HG03066 (cell line): ENCODE data around the gene SLFN5.
"Not testable (repeated sequence)": the region's sequence is repeated elsewhere in the genome, so short reads cannot be mapped to it uniquely, and the experiment has no call there.

ENCODE experiments used
- ATAC-seq: cut with Tn5 transposase; IDR thresholded peaks from one replicate; pipeline ENCODE4 v1.9.1; 2021; ENCODE audit warnings: low read depth; ENCODE audit not compliant: unreplicated experiment

SLFN5 gene

DNA sequence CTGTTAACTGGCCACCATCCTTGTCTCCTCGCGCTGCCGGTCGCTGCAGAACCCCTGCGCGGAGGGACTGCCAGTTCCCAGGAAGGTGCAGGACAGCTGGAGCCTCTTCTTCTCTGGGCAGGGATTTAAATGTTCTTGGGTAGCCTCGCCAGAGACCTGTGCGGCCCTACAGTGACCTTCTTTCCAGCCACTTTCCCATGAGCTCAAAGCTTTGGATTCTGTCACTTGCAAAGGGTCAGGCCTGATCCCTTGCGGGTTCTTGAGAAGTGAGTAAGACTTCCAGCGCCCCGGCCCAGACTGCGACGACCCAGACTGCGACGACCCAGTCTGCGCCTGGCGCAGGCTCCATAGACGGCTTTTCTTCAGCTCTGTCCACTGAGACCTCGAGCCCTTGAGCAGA, 1.4 kb upstream of the SLFN5 start:
- no peak for ATAC-seq

DNA sequence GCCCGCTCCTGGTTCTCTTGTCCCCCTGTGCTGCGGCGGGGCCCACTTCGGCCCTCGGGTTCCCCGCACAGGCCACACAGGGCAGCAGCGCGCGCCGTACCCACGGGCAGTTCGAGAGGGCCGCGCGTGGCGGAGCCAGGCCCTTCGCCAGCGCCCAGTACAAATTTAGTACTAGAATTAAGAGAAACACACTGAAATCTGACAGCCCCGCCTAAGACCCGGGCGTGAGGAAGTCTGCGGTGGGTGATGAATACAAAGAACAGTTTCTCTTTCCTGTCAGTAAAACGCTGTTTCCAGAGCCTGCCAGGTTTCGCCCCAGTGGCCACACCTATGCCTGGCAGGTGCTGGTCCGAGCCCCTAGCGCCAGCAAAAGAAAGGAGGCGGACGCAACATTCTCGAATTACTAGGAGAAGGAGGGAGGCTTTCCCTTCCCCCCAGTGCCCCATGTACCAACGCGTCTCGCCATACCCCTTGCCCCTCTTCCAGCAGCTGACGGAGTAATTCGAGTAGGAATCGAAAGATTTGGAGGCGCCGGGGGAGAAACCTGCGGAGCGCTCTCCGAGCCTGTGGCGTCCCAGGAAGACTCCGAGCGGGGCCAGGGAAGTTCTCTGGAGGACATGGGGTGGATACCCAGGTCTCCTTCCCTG, 591 bp upstream of the SLFN5 start:
- peak; percentile 48 for ATAC-seq

DNA sequence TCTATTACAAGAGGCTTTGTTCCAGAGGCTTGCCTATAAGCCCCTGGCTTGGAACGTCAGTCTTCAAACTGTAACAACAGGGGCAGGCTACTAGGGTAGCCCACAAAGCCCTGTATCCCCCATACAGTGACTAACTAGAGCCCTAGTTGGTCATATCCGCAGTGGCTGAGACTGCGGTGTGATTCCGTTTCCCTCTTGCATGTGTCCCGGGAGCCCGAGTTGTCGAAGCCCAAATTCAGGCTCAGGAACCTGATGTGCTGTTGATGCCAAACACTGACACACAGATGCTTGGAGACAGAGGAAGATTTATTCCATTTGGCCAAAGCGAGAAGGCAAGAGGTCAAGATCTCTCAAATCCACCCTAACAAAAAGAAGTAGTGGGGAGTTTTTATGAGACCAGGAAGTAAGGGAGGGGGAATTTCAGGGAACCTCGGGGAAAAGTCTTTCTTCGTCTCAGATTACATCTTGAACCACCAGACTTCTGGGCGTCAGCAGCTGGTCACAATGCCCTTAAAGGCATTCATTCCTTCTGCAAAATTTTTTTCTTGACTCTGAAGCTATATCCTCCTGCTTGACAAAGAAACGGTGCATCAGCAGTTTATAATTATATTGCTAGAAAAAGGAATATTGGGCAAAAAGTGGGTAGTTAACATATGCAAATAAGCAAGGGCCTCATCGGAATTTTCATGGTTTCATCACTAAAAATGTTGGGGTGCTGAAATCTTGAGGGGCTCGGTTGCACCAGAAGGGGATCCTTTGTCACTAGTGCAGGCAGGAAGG, 879 bp downstream of the SLFN5 start:
- ATAC-seq = no peak

DNA sequence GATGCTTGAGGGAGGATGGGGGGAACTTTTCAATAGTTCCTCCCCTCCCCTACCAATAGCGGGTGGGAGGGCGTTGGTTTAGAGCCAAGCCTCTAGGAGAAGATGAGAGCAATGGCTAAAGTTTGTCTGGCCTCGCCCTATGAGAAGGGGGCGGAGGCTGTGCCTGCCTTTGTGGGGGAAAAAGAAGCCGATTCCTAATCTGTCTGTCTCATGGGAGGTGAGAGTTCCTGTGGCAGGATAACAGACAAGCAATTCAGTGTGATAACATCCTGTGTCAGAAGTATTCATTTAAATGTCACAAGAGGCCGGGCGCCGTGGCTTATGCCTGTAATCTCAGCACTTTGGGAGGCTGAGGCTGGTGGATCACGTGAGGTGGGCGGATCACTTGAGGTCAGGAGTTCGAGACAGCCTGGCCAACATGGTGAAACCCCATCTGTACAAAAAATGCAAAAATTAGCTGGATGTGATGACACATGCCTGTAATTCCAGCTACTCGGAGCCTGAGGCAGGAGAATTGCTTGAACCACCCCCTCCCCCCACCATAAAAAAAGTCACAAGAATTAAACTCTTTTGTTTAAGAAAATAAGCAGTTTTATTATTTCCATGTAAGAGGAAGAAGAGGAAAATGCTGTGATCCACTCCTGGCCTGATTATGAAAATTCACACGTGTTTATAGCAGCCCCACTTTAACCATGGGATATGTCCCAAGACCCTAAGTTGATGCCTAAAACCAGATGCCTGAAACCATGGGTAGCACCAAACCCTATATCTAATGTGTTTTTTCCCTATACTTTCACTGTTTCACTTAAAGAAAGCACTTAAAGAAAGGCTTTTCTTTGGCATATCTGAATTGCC, 1.7 kb downstream of the SLFN5 start:
- ATAC-seq = peak; percentile 55

DNA sequence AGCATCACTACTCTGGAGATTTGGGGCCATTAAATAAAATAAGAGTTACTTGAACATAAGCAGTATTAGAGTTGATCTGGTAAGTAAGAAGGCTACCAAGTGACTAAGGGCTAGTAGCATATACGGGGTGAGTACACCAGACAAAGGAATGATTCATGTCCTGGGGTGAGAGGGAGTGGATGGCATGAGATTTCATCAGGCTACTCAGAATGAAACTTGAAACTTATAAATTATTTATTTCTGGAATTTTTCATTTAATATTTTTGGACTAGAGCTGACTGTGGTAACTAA, 2.3 kb downstream of the SLFN5 start:
- ATAC-seq = no peak

DNA sequence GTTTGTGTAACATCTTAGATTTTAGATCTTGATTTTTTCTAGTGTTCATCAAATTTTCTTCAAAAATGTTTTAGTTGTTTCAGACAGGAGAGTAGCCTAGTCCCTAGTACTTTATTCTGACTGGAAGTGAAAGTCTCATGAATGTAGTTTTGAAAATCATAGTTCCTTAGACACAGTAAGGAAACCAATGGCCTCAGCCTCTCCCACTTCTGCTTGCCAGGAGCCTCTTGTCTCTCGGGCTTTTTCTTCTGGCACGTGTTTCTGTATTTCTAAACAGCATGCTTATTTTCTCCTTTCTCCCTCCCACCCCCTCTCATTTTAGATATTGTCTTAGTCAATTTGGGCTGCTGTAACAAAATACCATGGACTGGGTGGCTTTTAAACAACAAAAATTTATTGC, 9.8 kb downstream of the SLFN5 start:
- ATAC-seq = no peak

DNA sequence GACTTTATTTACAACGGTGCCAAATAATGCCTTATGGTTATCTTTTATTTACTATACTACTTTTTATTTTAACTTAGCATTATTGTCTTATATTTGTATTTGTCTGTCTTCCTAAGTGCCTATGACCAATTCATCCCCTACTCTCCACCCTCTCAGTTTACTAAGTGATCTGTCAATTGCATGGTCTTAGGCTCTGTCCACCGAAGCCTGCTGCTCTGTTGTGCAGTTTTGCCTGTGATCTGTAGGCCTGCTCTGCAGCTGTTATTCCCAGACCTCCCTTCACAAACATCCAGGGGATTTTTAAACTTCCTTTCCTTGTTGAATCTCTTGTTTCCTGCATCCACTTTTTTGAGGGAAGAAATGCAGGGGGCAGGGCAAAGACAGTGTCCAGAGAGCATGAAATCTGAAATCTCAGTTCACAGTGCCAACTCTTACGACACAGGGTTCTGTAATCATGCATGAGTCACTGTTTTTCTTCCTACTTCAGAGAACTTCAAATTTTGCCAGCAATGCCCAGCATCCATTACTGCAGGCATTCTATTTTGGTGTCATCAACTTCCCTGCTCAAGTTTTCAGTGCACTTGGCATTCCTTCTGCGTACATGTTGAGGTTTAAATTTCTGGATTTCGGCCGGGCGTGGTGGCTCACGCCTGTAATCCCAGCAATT, 11.4 kb downstream of the SLFN5 start:
- ATAC-seq = no peak

DNA sequence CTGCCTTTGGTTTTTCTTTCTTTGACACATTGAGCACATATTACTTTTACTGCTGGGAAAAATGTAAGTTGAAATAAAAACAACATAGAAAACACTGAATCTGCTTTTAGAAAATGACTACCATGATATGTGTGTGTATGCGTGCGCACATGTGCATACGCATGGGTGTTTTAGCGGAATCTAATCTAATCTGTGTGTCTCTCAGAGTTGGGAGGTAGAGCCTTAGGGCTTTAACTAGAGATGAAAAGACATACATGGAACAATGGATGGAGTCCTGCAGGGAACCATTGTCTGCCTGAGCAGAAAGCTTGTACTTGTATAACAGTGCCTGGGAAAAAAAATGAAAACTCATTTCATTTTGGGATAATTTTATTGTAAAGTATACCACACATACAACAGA, 12.4 kb downstream of the SLFN5 start:
- ATAC-seq = no peak

DNA sequence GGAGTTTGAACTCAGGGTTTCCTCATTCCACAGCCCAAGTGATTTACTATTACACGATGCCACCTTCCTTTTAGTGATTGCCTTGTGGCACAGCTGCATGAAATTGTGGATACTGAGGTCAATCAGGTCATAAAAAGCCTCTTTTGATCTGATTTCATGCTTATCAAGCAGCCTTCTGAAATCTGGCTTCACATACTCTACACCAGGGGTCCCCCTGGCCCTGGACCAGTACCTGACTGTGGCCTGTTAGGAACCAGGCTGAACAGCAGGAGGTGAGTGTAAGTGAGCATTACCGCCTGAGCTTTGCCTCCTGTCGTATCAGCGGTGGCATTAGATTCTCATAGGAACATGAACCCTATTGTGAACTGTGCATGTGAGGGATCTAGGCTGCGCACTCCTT, 13.8 kb downstream of the SLFN5 start:
- ATAC-seq = no peak

DNA sequence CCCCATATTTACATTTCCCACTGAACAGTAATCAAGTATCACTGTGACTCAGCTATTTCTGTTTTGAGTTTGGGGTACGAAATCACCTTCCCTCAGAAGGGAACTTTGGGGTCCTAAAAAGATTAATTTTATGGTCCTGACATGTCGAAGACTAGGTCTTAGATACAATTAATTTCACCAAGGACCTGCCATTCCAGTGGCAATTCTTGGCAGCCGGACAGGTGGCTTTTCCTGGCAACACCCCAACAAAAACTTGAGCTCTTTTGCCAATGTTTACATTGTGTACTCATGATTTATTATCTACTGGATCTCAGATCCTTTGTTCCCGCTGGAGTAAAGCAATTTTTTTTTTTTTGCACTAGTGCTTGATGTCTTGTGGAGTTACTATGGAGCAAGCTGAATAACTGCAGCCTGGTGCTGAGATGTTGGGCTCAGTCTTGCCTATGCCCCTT, 14.4 kb downstream of the SLFN5 start:
- ATAC-seq = no peak

DNA sequence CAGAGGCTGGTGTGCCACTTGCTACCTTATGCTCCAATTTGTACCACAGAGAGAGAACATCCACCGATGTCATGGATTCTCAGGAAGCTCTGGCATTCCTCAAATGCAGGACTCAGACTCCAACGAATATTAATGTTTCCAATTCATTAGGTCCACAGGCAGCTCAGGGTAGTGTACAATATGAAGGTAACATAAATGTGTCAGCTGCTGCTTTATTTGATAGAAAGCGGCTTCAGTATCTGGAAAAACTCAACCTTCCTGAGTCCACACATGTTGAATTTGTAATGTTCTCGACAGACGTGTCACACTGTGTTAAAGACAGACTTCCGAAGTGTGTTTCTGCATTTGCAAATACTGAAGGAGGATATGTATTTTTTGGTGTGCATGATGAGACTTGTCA, 16.1 kb downstream of the SLFN5 start:
- ATAC-seq = no peak

DNA sequence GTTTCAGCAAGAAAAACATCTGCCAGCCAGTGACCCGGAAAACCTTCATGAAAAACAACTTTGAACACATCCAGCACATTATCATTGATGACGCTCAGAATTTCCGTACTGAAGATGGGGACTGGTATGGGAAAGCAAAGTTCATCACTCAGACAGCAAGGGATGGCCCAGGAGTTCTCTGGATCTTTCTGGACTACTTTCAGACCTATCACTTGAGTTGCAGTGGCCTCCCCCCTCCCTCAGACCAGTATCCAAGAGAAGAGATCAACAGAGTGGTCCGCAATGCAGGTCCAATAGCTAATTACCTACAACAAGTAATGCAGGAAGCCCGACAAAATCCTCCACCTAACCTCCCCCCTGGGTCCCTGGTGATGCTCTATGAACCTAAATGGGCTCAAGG, 22.2 kb downstream of the SLFN5 start:
- no peak for ATAC-seq

DNA sequence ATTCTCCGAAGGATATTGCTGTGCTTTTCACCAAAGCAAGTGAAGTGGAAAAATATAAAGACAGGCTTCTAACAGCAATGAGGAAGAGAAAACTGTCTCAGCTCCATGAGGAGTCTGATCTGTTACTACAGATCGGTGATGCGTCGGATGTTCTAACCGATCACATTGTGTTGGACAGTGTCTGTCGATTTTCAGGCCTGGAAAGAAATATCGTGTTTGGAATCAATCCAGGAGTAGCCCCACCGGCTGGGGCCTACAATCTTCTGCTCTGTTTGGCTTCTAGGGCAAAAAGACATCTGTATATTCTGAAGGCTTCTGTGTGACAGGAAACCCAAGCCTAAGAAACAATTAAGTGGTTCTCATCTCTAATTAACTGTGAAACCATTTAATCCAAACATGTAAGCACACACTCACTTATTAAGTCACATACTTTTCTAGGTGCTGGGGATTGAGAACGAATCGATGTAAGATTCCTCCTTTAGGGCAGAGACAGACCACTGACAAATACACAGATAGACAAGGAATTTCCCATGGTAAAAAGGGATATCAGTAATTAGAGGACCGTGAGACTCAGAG, 22.8 kb downstream of the SLFN5 start:
- ATAC-seq = no peak

DNA sequence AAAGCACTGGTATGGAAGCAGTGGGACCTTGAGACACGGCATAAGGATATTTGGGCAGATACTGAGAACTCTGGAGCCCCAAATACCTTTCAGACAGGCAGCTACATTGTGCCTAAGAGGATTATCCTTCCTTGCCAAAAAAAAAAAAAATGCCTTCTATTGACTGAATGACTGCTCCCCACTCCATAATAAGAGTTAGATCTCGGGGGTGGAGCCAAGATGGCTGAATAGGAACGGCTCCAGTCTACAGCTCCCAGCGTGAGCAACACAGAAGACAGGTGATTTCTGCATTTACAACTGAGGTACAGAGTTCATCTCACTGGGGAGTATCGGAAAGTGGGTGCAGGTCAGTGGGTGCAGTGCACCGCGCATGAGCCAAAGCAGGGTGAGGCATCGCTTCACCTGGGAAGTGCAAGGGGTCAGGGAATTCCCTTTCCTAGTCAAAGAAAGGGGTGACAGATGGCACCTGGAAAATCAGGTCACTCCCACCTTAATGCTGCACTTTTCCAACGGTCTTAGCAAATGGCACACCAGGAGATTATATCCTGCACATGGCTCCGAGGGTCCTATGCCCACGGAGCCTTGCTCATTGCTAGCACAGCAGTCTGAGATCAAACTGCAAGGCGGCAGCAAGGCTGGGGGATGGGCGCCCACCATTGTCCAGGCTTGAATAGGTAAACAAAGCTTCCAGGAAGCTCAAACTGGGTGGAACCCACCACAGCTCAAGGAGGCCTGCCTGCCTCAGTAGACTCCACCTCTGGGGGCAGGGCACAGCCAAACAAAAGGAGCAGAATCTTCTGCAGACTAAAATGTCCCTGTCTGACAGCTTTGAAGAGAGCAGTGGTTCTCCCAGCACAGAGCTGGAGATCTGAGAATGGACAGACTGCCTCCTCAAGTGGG, 31.5 kb downstream of the SLFN5 start:
- ATAC-seq = not testable (repeated sequence)

DNA sequence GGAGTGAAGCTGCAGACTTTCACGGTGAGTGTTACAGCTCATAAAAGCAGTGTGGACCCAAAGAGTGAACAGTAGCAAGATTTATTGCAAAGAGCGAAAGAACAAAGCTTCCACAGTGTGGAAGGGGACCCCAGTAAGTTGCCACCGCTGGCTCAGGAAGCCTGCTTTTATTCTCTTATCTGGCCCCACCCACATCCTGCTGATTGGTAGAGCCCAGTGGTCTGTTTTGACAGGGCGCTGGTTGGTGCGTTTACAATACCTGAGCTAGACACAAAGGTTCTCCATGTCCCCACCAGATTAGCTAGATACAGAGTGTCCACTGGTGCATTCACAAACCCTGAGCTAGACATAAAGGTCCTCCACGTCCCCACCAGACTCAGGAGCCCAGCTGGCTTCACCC, 35.6 kb downstream of the SLFN5 start:
- ATAC-seq = not testable (repeated sequence)

DNA sequence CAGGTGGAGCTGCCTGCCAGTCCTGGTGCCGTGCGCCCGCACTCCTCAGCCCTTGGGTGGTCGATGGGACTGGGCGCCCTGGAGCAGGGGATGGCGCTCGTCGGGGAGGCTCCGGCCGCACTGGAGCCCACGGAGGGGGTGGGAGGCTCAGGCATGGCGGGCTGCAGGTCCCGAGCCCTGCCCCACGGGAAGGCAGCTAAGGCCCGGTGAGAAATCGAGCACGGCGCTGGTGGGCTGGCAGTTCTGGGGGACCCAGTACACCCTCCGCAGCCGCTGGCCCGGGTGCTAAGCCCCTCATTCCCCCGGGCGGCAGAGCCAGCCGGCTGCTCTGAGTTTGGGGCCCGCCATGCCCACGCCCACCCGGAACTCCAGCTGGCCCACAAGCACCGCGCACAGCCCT, 36.0 kb downstream of the SLFN5 start:
- not testable (repeated sequence) for ATAC-seq

DNA sequence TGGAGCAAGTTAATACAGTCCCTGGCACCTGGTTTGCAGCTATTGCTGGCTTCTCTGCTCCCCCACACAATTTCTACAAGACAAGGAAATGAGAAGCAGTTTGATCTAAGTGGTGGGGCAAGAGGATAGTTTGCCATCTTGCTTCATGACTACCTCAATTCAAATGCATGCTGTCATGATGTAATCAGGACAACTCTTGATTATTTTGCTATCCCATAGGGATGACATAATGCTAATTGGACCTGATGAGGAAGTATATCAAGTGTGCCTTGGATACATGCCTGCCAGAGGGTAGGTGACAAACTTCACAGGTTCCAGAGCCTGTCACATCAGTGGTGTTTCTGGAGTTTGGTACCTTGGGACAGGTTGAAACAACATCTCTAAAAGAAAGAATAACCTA, 40.9 kb downstream of the SLFN5 start:
- ATAC-seq = no peak

DNA sequence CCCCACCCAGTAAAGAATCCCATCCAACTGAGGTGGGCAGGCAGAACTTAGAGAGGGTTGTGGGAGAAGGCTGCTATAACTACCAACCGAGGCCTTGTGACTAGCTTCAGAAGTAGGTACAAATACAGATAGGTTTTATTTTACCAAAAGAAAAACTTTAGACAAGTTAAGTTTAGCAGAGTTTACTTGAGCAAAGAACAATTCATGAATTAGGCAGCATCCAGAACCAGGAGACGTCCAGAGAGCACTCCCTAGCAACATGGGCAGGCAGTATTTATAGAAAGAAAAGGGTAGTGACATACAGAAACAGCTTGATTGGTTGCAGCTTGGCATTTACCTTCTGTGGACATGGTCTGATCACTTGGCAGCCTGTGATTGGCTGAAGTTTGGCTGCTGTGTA, 42.1 kb downstream of the SLFN5 start:
- ATAC-seq = no peak

DNA sequence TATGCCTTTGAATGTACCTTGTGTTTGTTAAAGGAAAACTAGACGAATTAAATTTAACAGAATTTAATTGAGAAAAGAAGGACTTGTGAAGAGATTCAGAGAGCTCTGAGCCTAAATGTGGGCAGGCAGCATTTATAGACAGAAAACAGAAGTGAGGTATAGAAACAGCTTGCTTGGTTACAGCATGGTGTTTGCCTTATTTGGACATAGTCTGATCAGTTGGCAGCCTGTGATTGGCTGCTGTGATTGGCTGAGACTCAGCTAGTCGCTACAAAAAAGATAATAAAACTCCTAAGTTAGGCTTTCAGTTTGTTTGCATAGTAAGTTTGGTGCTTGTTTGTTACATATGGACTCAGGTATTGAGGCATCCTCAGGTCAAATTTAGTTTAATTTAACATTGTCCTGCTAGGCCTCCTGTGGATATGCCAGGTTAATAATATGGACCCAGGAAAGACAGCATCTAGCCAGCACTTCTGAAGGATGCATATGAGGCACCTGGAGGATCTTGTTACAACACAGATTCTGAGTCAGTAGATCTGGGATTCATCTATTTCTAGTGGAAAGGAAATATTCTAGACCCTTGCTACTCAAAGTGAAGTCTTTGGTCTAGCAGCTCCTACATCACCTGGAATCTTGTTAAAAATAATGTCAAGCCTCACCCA, 43.4 kb downstream of the SLFN5 start:
- no peak for ATAC-seq
